HG03095 (cell line): ENCODE results near the gene IRF4.
"Not testable (repeated sequence)": the region's sequence is repeated elsewhere in the genome, so short reads cannot be mapped to it uniquely, and the experiment has no call there.

Experiments used
- ATAC-seq: cut with Tn5 transposase; IDR thresholded peaks from one replicate; pipeline ENCODE4 v1.9.1; 2021; ENCODE audit warnings: moderate library complexity; ENCODE audit not compliant: unreplicated experiment

IRF4 gene

DNA sequence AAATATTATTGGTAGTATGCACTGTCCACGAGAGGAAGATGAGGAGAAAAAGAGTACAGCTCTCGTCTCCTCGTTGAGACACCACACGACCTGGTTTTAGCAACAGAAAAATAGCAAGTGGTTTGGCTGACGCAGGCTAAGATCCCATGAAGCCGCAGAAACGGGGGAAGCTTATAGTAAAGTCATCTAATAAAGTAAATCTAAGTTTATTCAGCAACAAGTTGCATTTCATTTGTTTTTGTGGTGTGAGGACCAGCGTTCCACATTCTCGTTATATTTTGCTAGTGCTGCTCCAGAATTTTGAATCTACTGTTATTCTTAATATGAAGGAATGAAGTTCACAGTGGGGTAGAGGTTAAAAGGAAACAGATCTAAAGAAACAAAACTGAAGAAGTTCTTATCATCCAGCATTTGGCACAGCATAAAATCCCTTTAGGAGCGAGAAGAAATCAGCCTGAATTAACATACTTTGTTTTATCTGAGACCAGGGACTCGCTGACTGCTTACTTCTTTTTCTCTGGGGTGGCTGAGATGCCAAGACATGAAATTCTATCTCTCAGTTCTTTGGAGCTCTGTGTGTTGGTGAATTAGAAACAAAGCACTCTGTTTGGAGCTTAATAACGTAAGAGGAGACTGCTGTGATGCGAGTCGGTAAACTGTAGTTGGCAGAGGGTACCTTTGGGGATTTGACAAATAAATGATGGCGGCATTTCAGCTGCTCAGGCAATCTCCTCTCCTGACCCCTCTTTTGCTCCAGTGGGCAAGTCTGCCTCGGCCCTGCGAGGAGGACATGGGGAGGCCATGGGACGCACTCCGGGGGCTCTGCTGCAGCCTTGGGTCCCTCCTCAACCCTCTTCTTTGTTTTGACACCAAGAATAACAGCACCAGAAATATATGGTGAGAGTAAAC lies 24.9 kb upstream of the IRF4 start:
- no peak for ATAC-seq

DNA sequence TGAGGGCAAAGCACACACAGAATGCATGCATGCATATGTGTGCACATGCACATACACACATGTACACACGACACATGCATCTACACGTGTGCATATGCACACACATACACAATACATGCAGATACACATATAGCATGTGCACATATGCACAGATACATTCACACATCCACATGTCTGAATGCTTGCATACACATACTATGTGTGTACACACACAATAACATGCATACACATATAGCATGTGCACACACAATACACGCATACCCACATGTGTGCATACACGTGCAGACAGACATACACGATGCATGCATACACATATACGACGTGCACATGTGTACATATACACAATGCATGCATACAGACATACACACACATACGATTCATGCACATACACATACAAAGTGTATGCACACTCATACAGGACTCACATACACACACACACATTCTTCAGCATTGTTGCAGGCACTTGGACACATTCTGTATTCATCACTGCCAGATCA lies 24.2 kb upstream of the IRF4 start:
- no peak for ATAC-seq

DNA sequence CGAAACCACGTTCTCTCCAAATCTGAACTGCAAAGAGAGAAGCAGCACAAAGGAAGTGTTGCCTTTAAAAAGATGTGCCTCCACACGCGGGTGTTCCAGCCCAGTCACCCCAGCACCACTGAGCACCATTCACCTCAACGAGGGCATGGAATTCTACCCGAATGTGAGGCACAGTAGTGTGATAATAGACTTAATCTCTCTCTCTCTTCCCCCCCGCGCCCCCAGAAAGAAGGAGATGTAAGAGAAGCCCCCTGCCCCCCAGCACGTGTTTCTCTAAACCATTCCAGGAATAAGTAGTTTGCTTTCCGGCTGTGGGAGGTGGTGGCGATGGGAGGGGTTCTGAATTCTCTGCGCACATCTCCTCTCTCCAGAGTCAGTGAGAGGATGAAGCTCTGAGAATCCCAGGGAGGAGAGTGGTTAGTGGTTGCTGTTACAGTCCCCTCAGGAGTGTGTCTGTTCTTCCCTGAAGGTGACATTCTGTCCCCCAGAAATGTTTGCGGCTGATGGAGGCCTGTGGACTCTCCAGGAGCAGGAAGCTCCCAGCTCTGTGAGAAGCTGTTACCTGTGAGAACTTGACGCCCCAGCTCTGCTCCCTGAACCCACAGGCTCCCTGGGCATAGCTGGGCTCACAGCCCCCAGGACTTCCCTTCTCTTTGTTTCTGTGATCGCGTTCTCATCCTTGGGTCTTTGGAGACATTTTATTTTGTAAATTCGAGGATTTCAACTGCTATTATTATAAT lies 23.5 kb upstream of the IRF4 start:
- no peak for ATAC-seq

DNA sequence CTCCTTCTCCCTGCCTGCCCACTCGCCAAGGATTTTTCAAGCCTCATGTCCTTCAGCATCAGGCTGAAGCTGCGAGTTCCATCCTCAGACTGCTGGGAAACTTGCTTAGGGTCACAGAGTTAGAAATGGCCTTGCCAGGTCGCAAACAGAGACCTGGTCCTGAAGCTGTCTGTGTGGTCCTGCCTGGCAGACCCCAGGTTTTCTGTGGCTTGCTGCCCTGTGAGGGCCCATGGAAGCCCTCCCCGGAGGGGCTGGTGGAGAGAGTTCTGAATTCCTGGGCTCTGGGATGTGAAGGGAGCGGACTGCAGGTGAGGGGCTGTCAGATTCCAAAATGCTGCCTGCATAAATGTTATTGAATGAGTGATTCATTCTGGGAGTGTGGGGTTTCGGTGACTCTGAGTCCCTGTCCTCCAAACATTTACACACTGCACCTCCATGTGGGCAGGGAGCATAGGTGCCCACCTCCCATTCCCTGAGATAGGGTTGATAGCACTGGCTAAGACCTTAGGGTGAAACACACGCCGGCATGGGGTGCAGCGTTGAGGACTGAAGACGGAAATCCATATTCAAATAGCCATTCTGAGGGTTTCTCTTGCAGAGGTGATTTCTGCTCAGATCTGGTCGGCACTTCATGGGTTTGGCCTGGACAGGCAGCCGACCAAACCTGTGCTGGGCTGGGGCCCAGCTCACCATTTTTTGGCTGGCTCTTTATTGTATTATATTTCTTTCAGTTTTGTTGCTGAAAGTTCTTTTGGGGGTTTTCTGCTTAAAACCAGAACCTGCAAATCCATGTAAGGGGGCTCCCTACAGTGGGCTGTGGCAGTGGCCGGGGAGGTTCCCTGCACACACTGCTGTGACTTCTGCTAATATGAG lies 21.8 kb upstream of the IRF4 start:
- ATAC-seq = no peak

DNA sequence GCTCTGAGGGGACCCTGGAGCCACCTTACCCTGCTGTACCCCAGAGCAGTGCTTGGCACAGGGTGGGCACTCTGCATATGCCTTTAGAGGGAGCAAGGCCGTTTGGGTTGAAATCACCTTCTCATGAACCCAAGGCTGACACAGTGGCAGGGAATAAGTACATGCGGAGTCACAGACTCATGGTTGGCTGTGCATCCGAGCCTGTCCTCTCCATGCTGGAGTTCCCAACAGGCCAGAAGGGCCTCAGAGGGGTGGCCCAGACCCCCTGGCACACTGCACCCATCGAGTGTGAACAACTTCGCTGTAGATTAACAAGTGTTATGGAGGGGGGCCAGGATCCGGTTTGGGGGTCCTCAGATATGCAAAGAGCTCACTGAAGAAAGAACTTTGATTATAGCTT lies 21.0 kb upstream of the IRF4 start:
- no peak for ATAC-seq

DNA sequence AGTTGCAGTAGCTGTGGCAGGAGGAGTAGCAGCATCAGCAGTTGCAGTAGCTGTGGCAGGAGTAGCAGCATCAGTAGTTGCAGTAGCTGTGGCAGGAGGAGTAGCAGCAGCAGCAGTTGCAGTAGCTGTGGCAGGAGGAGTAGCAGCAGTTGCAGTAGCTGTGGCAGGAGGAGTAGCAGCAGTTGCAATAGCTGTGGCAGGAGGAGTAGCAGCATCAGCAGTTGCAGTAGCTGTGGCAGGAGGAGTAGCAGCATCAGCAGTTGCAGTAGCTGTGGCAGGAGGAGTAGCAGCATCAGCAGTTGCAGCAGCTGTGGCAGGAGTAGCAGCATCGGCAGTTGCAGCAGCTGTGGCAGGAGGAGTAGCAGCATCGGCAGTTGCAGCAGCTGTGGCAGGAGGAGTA lies 19.7 kb upstream of the IRF4 start:
- not testable (repeated sequence) for ATAC-seq

DNA sequence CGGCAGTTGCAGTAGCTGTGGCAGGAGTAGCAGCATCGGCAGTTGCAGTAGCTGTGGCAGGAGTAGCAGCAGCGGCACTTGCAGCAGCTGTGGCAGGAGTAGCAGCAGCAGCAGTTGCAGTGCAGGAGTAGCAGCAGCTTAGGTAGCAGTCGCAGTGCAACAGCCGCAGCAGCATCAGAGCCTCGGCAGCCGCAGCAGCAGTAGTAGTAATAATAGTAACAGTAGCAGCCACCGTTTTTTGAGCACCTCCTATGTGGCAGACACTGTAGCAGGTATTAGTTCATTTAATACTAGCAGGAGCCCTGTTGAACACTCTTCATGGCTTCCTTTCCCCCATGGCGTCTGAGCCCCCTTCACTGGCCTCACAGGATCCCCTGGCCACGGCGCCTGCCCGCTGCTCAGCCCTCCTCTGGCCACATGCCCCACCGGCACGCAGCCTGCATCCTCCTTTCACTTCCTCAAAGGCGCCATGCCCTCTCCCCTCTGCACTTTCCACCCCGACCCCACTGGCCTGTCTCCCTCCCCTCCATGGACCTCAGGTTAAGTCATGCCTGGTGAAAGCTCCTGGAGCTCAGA lies 19.1 kb upstream of the IRF4 start:
- no peak for ATAC-seq

DNA sequence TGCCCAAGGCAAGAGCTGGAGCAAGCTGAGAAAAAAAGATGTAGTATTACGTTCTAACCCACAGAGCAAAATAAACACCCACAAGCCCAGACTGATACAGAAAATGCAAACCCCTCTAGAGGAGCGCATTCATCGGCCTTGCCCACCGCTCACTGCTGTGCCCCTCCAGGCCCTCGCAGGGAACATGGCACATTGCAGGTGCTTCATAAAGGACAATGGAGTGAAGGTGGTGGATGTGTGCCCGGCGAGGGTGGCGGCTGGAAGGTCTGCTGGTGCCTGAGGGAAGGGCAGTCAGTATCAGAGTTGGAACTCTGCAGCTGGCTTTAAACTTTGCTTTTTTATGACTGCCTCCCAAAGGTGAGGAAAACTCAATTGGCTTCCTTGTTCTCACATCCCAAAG lies 18.5 kb upstream of the IRF4 start:
- ATAC-seq = no peak

DNA sequence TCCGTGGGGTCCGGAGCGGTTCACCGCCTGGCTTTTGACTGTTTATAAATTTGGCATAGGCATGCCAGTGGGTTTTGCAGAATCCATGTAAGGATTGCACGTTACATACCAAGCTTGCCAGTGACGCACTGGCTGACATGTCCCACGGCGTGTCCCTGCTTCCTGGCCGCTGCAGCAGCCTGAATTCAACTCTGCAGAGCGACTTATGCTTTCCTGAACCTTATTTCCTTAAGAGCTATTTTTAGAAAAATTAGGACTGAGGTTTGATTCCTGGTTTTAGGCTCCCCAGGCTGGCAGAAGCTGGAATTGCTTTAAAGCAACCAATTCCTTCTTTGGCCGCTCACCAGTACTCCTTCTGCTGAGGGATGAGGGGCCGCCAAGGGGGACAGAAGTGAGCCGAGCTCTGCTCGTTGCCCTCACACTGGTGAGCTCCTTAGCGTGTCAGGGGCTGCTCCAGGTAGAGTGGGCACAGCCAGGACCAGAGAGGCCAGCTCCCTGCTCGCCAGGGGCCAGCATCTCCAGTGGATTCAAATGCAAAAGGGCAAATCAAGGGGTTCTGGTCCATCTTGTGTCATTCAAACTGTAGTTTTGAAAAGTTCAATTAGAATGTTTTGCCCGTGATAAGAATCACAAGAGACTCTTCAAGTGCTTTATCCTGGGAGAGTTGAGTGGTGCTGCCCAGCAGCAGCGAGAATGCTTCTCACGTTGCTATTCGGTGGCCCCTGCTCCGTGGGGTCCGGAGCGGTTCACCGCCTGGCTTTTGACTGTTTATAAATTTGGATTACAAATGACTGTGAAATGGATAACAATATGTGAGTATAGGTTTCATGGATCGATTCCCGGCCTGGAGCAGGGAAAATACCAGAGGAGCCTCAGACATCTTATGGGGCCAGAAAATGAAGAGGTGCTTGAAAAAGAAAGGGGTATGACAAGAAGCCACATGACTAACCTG lies 17.5 kb upstream of the IRF4 start:
- no peak for ATAC-seq

DNA sequence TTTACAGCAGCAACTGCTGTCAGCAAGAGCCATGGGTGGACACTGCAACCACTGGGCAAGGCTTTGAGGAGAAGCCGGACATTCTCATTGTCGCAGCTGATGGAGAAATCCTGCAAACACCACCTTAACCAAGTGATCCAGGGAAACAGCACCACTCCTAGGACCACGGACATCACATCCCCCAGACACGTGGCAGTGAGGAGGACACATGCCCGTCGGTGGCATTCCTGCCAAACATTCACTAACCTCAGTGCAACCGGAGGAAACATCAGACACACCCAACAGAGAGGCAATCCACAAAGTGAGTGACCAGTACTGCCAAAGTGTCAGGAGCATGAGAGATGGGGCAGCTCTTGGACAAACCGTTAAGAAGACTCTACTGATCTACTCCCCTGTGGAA lies 16.6 kb upstream of the IRF4 start:
- ATAC-seq = no peak

DNA sequence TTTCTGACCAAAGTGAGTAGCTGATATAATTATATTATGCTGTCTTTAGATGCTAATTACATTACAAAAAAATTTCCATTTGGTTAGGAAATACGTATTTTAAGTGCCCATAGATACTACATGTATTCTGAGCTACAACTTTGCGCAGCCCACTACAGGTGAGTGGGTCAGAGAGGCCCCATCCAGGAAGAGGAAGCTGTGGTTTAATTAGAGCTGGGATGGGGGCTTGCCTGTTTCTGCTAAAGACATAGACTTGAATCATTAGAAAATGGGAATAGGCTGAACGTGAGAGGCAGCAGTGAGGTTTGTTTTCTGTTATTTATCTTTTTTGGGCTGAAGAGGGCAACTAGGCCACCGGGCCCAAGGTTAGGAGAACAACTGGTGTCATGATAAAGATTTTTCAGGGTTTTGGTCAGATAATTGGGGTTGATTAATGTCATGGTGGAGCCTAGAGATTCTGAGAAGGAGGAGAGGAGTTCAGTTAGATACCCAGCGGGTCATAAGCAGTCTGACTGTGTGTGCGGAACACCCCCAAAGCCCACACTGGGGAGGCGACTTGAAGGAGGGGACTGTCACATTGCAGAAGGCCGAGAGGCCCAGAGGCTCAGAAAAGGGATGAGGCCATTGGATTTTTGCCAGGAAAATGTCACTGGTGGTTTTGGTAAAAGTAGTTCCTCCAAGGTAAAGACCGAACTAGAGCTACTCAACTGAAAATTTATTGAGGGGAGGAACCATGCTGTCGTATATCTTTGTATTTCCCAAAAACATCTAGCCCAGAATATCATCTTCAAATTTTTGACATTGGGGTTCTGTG lies 14.5 kb upstream of the IRF4 start:
- no peak for ATAC-seq

DNA sequence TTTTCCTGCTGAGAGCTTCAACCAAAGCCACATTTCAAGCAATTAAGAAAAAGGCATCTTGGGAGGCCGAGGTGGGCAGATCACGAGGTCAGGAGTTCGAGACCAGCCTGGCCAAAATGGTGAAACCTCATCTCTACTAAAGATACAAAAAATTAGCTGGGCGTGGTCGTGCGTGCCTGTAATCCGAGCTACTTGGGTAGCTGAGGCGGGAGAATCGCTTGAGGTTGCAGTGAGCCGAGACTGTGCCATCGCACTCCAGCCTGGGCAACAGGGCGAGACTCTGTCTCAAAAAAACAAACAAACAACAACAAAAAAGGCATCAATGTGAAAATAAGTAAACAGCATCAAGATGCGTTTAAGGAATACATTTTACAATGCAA lies 13.9 kb upstream of the IRF4 start:
- not testable (repeated sequence) for ATAC-seq

DNA sequence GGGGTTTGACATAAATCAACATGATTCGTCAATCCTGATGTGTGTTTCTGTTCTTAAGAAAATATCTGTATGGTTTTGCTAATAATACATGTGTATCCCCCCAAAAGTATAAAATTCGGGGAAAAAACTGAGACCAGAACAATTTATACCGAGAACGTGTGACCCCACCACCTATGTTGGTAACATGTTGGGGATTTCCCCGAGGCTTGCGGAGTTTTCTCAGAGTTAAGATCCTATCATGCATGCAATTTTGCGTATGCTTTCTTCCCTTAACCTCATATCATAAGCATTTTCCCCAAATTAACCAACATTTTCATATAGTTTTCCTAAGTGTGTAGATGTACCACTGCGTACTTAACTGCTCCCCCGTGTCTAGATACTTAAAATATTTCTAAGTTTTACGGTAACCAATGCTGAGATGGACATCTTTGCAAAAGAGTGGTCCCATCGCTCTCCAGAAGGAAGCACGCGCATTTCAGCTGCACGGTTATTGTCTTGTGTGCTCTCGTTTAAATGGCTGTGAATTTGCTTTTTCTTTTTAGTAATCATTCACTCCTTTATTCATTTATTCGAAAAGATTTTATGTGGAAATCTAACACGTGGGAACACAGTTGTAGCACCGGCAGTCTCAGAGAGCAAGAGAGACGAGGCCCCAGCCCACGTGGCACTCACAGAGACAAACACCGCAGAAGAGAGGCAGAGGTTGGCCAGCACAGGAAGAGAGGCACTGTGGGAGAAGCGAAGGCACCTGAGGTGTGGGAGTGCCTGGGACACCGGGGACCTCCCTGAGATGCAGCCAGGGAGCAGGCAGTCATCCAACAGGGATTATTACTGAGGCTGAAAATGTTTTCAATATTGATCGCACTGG lies 13.2 kb upstream of the IRF4 start:
- ATAC-seq = no peak

DNA sequence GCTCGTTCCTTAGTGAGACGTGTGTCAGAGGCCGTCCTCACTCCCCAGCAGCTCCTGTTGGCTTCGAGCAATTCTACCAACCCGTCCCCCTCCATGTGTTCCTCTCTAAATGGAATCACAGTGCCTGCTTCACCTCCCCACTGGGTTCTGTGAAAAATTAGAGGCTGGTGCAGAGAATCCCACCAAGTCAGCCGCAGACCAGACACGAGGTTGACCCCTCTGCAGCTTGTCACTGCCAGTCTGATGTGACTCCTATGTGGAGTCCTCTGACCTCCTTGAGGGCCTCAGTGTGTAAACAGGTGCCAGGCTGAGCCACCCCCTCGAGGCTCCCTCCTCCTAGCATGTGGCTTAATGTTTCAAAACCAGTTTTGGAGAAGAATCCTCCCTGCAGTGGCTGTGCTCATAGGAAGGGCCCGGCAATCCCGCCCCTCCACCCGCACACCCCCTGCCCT lies 12.6 kb upstream of the IRF4 start:
- ATAC-seq = peak; percentile 6

DNA sequence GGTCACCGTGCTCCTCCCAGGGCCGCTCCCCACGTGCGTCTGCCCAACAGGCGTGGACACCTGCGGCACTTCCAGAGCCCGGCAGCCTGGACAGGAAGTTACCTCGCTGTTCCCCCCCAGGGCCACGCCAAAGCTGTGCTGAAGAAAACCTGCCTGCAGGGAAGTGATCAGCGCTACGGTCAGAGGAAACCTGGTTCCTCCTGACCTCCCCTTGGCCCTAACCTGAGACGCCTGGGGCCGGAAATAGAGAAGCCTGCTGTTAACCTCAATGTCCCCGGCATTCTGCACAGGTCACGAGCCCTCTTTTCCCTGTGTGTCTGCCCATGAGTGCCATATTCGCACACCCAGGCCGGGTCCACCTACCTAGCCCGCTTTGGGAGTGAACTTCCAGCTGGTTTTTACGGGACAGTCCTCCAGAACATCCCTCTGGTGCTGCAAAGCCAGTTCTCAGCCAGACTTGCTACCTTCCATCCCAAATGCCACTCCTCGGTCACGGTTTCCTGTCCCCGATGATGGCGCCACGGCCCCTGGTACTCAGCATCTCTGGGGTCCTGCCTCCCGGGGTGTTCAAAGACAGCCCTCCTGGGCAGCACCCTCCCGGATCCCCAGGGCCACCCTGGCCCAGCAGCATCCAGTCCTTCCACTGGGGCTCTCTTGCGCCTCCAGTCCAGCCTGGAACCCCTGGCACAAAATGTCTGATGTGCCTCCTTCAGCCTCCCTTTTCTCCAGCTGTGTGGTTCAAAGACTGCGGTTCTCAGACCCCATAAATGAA lies 12.0 kb upstream of the IRF4 start:
- ATAC-seq = peak; percentile 49

DNA sequence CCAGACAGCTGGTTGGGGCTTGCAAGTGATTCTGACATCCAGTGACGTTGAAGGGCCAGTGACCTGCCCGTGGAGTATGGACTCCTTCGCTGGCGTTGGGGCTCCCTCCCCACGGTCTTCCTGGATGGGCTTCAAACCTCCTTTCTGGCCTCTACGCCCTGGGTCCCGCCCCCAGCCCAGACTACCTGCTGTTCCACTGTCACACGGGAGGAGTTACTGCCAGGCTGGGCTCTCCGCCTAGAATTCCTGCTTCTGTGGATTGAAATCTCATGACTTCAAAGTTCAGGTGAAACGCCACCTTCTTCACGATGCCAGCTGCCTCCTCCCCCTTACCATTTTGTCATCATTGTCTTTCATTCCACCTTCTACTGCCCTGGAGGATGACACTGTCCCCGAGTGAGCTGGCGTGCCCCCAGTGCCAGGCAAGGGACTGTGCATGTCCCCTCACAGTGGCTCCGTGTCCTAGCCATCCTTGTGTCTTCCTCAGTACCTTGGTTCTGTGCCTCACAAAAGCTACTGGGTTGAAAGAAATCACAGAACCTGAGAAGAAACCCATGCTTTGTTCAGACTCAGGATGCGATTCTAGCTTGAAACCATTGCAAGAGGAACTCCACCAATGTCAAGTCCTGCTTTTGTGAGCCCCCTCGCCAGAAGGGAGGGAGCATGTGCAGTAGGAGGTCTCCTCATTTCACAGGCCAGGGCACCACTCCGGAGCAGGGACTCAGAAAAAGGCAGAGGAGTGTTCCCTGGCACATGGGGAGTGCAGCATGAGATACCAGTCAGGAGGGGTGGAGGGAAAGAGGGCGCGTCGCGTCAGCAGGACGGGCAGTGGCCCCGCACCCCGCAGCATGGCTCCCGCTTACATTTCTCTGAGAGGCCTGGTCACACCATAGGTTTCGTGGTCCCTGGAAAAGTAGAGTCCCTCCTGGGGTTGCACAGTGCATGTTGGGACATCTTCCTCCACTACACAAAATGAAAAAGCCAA lies 11.0 kb upstream of the IRF4 start:
- ATAC-seq = no peak
